Activated naive CD8-positive, alpha-beta T cell treated with anti-CD3 and anti-CD28 coated beads, Interleukin-2, amount 10 ng/mL, durations not matched to agents 7 days and 5 days (primary cell): ENCODE results near the gene CXorf58. TPM values are rescaled to one million over a fixed set of nuclear protein-coding genes. Genes with fewer than 3 reads are reported as not detected.

ENCODE experiments used
- ATAC-seq: fragments of 150-1000 bp; cut with Tn5 transposase; one replicate; pipeline ENCODE4 v1.10.0; 2021; ENCODE audit warnings: low read depth, moderate library complexity
- POLR2A ChIA-PET: fragments of 350-600 bp; sonication (Branson Sonifier 250); formaldehyde crosslinking; loops from one replicate; lab custom pipeline; 2021; ENCODE audit warnings: antibody characterized with exemption; lab: Charles Lee
- DNase-seq: peaks from one replicate; pipeline ENCODE4 v3.0.0; 2021
- H3K27ac Mint-ChIP-seq: one replicate; pipeline ENCODE4 v1.8.0; 2022; ENCODE audit warnings: mild to moderate bottlenecking, mixed read lengths
- H3K27me3 Mint-ChIP-seq: one replicate; pipeline ENCODE4 v1.8.0; 2022; ENCODE audit warnings: mild to moderate bottlenecking, moderate library complexity, mixed read lengths
- H3K36me3 Mint-ChIP-seq: one replicate; pipeline ENCODE4 v1.8.0; 2021; ENCODE audit warnings: mild to moderate bottlenecking, mixed read lengths
- H3K4me1 Mint-ChIP-seq: one replicate; pipeline ENCODE4 v1.8.0; 2021; ENCODE audit warnings: mixed read lengths
- H3K4me3 Mint-ChIP-seq: one replicate; pipeline ENCODE4 v1.8.0; 2022; ENCODE audit warnings: mild to moderate bottlenecking, moderate library complexity, mixed read lengths
- H3K9me3 Mint-ChIP-seq: one replicate; pipeline ENCODE4 v1.8.0; 2021; ENCODE audit warnings: mixed read lengths
- total RNA-seq, 2 experiments: library from RNA; stranded (reverse); gene quantifications; one replicate each; pipeline ENCODE4 v1.2.3, GENCODE V29; 2021

CXorf58 gene
- total RNA-seq, 2 experiments from 2014 or later: not detected

- H3K27ac Mint-ChIP-seq: peak overlapping the region; percentile 89
- peaks cover 11% of the 10 kb centered on the region for H3K4me1 Mint-ChIP-seq
- DNase-seq (no peak), ATAC-seq (peak; percentile 0)
- peak overlapping the region; percentile 84 for H3K4me3 Mint-ChIP-seq
- no peaks in the 10 kb centered on the region for H3K36me3 Mint-ChIP-seq
- POLR2A ChIA-PET: interaction anchor here (0.5 to 4.5 kb wide), 12 partner anchors 45 to 207 kb away, joined by 3 to 35 read pairs (median 4); partner anchors contain the start of genes ACOT9, EIF2S3 and SAT1
- H3K27me3 Mint-ChIP-seq: no peaks in the 10 kb centered on the region
- H3K9me3 Mint-ChIP-seq: no peaks in the 10 kb centered on the region
These were observed 702 bp upstream of the CXorf58 start for GRCh38 chrX:23907111-23907497.

- no peaks in the 10 kb centered on the region for H3K36me3 Mint-ChIP-seq
- H3K27me3 Mint-ChIP-seq: no peaks in the 10 kb centered on the region
- H3K27ac Mint-ChIP-seq: peak overlapping the region; percentile 89
- ATAC-seq: no peak
- peak overlapping the region; percentile 84 for H3K4me3 Mint-ChIP-seq
- no peaks in the 10 kb centered on the region for H3K9me3 Mint-ChIP-seq
- DNase-seq: no peak
- POLR2A ChIA-PET: interaction anchor here (0.6 to 4.5 kb wide), 7 partner anchors 21 to 146 kb away, joined by 3 to 35 read pairs (median 5); partner anchors contain the start of genes EIF2S3 and SAT1
- peaks cover 11% of the 10 kb centered on the region for H3K4me1 Mint-ChIP-seq
These were observed 606 bp downstream of the CXorf58 start for GRCh38 chrX:23908219-23909004.

- Mint-ChIP-seq H3K4me3 (no peak overlapping the region), H3K4me1 (peaks cover 9% of the 10 kb centered on the region), H3K36me3 (no peaks in the 10 kb centered on the region), H3K27me3 (no peaks in the 10 kb centered on the region), H3K9me3 (no peaks in the 10 kb centered on the region), H3K27ac (no peak overlapping the region)
- ATAC-seq: no peak
- no peak for DNase-seq
- POLR2A ChIA-PET: interaction anchor here (1.1 kb wide), 1 partner anchor 14 kb away, joined by 3 read pairs; no protein-coding TSS in a partner anchor
These were observed 3.5 kb downstream of the CXorf58 start for GRCh38 chrX:23911126-23911835.

GRCh38 chrX:23919148-23919547 lies 11.3 kb downstream of the CXorf58 start:
- Mint-ChIP-seq H3K4me3 (no peak overlapping the region), H3K4me1 (peaks cover 5% of the 10 kb centered on the region), H3K36me3 (peaks cover 10% of the 10 kb centered on the region), H3K9me3 (no peaks in the 10 kb centered on the region), H3K27me3 (no peaks in the 10 kb centered on the region), H3K27ac (no peak overlapping the region)
- POLR2A ChIA-PET: no interaction called here
- ATAC-seq: no peak
- DNase-seq: no peak

GRCh38 chrX:23919706-23920320 lies 12.0 kb downstream of the CXorf58 start:
- no peak for ATAC-seq

GRCh38 chrX:23926015-23926414 lies 18.2 kb downstream of the CXorf58 start:
- POLR2A ChIA-PET: no interaction called here
- Mint-ChIP-seq H3K27me3 (no peaks in the 10 kb centered on the region), H3K9me3 (no peaks in the 10 kb centered on the region), H3K27ac (no peak overlapping the region), H3K4me1 (peaks cover 1% of the 10 kb centered on the region), H3K36me3 (peaks cover 2% of the 10 kb centered on the region), H3K4me3 (no peak overlapping the region)
- no peak for DNase-seq
- ATAC-seq: no peak

More at GRCh38 chrX:23919706-23920320, 12.0 kb downstream of the CXorf58 start:
- no peak for DNase-seq
- Mint-ChIP-seq H3K4me1 (peaks cover 5% of the 10 kb centered on the region), H3K27me3 (no peaks in the 10 kb centered on the region), H3K9me3 (no peaks in the 10 kb centered on the region), H3K4me3 (no peak overlapping the region), H3K27ac (no peak overlapping the region), H3K36me3 (peaks cover 10% of the 10 kb centered on the region)
- POLR2A ChIA-PET: no interaction called here

- ATAC-seq (peak; percentile 60), DNase-seq (no peak)
- Mint-ChIP-seq H3K27ac (peak overlapping the region; percentile 73), H3K9me3 (no peaks in the 10 kb centered on the region), H3K4me3 (peak overlapping the region; percentile 57), H3K27me3 (no peaks in the 10 kb centered on the region), H3K36me3 (peaks cover 3% of the 10 kb centered on the region), H3K4me1 (peaks cover 10% of the 10 kb centered on the region)
- POLR2A ChIA-PET: interaction anchor here (1.6 kb wide), 1 partner anchor 22 kb away, joined by 3 read pairs; no protein-coding TSS in a partner anchor
These were observed 23.2 kb downstream of the CXorf58 start for GRCh38 chrX:23930894-23931604.

GRCh38 chrX:23932046-23932445 lies 24.2 kb downstream of the CXorf58 start:
- DNase-seq (no peak), ATAC-seq (no peak)
- no peaks in the 10 kb centered on the region for H3K27me3 Mint-ChIP-seq
- H3K9me3 Mint-ChIP-seq: no peaks in the 10 kb centered on the region
- H3K27ac Mint-ChIP-seq: no peak overlapping the region
- peaks cover 10% of the 10 kb centered on the region for H3K4me1 Mint-ChIP-seq
- no peak overlapping the region for H3K4me3 Mint-ChIP-seq
- peaks cover 3% of the 10 kb centered on the region for H3K36me3 Mint-ChIP-seq
- POLR2A ChIA-PET: interaction anchor here (1.6 kb wide), 1 partner anchor 21 kb away, joined by 3 read pairs; no protein-coding TSS in a partner anchor

- H3K36me3 Mint-ChIP-seq: peaks cover 3% of the 10 kb centered on the region
- no peak overlapping the region for H3K4me3 Mint-ChIP-seq
- H3K27ac Mint-ChIP-seq: no peak overlapping the region
- peaks cover 10% of the 10 kb centered on the region for H3K4me1 Mint-ChIP-seq
- no peaks in the 10 kb centered on the region for H3K9me3 Mint-ChIP-seq
- DNase-seq: no peak
- no peak for ATAC-seq
- H3K27me3 Mint-ChIP-seq: no peaks in the 10 kb centered on the region
- POLR2A ChIA-PET: no interaction called here
These were observed 27.3 kb downstream of the CXorf58 start for GRCh38 chrX:23935106-23935505.

- POLR2A ChIA-PET: no interaction called here
- no peaks in the 10 kb centered on the region for H3K27me3 Mint-ChIP-seq
- H3K4me1 Mint-ChIP-seq: peaks cover 8% of the 10 kb centered on the region
- H3K9me3 Mint-ChIP-seq: no peaks in the 10 kb centered on the region
- H3K36me3 Mint-ChIP-seq: peaks cover 3% of the 10 kb centered on the region
- no peak overlapping the region for H3K4me3 Mint-ChIP-seq
- no peak for ATAC-seq
- no peak overlapping the region for H3K27ac Mint-ChIP-seq
- no peak for DNase-seq
These were observed 28.4 kb downstream of the CXorf58 start for GRCh38 chrX:23936180-23936579.

- DNase-seq (no peak), ATAC-seq (no peak)
- peaks cover 3% of the 10 kb centered on the region for H3K4me1 Mint-ChIP-seq
- no peaks in the 10 kb centered on the region for H3K27me3 Mint-ChIP-seq
- no peak overlapping the region for H3K4me3 Mint-ChIP-seq
- H3K9me3 Mint-ChIP-seq: no peaks in the 10 kb centered on the region
- POLR2A ChIA-PET: no interaction called here
- H3K27ac Mint-ChIP-seq: no peak overlapping the region
- peaks cover 3% of the 10 kb centered on the region for H3K36me3 Mint-ChIP-seq
These were observed 29.3 kb downstream of the CXorf58 start for GRCh38 chrX:23937100-23937499.

GRCh38 chrX:23938690-23939089 lies 30.9 kb downstream of the CXorf58 start:
- H3K27me3 Mint-ChIP-seq: no peaks in the 10 kb centered on the region

GRCh38 chrX:23939203-23939602 lies 31.4 kb downstream of the CXorf58 start:
- Mint-ChIP-seq H3K4me3 (no peak overlapping the region), H3K36me3 (peaks cover 1% of the 10 kb centered on the region), H3K9me3 (no peaks in the 10 kb centered on the region), H3K4me1 (no peaks in the 10 kb centered on the region), H3K27me3 (no peaks in the 10 kb centered on the region), H3K27ac (no peak overlapping the region)
- ATAC-seq (no peak), DNase-seq (no peak)
- POLR2A ChIA-PET: no interaction called here

More at GRCh38 chrX:23938690-23939089, 30.9 kb downstream of the CXorf58 start:
- Mint-ChIP-seq H3K4me1 (no peaks in the 10 kb centered on the region), H3K9me3 (no peaks in the 10 kb centered on the region), H3K36me3 (peaks cover 1% of the 10 kb centered on the region), H3K4me3 (no peak overlapping the region), H3K27ac (no peak overlapping the region)
- POLR2A ChIA-PET: no interaction called here
- ATAC-seq (no peak), DNase-seq (no peak)
